Measurements from ENCODE around the gene ABHD16A. TPM values are rescaled to one million over a fixed set of nuclear protein-coding genes. Genes with fewer than 3 reads are reported as not detected.

Gene ABHD16A
- total RNA-seq, 2 donors from 2014 or later: 49.3 to 52.8 TPM

DNA sequence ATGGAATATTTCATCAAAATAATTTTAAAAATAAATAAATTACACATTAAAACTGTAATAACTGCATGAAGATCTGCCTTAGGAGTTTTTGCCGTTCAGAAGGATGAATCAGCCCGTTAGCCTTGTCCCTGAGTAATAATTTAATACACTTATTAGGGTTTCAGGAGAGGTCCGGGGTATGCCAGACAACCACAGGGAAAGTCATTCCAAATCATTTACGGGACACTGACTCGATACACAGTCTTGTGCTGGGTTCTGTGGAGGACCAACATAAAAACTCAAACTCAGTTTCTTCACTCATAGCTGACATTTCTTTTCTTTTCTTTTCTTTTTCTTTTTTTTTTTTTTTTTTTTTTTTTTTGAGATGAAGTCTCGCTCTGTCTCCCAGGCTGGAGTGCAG is 2.8 kb upstream of the ABHD16A start:
- Histone ChIP-seq H3K27ac (no peak overlapping the region), H3K27me3 (replicated peaks; ENCODE audit: insufficient read depth) (no peaks in the 10 kb centered on the region), H3K4me3 (no peak overlapping the region), H3K36me3 (no peaks in the 10 kb centered on the region), H3K4me1 (ENCODE audit: control insufficient read depth in 1 of 2, low read depth in 2 of 2) (peaks cover 13 to 19% of the 10 kb centered on the region in 2 donors), H3K9me3 (no peaks in the 10 kb centered on the region)
- TF ChIP-seq, protein P1, sequence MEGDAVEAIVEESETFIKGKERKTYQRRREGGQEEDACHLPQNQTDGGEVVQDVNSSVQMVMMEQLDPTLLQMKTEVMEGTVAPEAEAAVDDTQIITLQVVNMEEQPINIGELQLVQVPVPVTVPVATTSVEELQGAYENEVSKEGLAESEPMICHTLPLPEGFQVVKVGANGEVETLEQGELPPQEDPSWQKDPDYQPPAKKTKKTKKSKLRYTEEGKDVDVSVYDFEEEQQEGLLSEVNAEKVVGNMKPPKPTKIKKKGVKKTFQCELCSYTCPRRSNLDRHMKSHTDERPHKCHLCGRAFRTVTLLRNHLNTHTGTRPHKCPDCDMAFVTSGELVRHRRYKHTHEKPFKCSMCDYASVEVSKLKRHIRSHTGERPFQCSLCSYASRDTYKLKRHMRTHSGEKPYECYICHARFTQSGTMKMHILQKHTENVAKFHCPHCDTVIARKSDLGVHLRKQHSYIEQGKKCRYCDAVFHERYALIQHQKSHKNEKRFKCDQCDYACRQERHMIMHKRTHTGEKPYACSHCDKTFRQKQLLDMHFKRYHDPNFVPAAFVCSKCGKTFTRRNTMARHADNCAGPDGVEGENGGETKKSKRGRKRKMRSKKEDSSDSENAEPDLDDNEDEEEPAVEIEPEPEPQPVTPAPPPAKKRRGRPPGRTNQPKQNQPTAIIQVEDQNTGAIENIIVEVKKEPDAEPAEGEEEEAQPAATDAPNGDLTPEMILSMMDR (IDR thresholded peaks at IDR 0.05): no peak
- DNase-seq (ENCODE audit: low spot score) (no peak), ATAC-seq (ENCODE audit: insufficient number of reproducible peaks, low FRiP score, low read depth) (no peak)

DNA sequence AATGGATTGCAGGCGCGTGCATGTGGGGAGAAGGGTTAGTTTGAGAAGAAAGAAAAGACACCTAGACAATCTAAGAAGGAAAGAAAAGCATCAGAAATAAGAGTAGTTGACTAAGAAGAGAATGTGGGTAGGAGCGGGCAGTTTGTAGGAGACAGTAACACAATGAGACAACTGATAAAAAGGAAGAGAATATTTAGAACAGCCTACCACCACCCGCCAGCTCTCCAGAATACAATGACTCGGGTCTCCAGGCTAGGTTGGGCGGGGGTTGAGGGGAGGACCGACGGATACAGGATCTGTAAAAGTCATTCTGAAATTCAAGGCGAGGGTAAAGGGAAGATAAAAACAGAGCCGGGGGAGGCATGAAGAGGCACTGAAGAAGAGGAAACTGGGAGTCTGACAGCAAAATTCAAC is 712 bp downstream of the ABHD16A start:
- no peaks in the 10 kb centered on the region for H3K9me3 ChIP-seq
- peaks cover 9% of the 10 kb centered on the region for H3K36me3 ChIP-seq
- ATAC-seq (ENCODE audit: insufficient number of reproducible peaks, low FRiP score, low read depth): no peak
- H3K4me1 ChIP-seq (ENCODE audit: control insufficient read depth in 1 of 2, low read depth in 2 of 2): peaks cover 13 to 23% of the 10 kb centered on the region in 2 donors
- DNase-seq (ENCODE audit: low spot score): no peak
- peak overlapping the region; percentile 92 for H3K4me3 ChIP-seq
- H3K27ac ChIP-seq: peak overlapping the region; percentile 95 to 97
- TF ChIP-seq, protein P1 (IDR thresholded peaks at IDR 0.05): no peak
- H3K27me3 ChIP-seq (replicated peaks; ENCODE audit: insufficient read depth): no peaks in the 10 kb centered on the region

DNA sequence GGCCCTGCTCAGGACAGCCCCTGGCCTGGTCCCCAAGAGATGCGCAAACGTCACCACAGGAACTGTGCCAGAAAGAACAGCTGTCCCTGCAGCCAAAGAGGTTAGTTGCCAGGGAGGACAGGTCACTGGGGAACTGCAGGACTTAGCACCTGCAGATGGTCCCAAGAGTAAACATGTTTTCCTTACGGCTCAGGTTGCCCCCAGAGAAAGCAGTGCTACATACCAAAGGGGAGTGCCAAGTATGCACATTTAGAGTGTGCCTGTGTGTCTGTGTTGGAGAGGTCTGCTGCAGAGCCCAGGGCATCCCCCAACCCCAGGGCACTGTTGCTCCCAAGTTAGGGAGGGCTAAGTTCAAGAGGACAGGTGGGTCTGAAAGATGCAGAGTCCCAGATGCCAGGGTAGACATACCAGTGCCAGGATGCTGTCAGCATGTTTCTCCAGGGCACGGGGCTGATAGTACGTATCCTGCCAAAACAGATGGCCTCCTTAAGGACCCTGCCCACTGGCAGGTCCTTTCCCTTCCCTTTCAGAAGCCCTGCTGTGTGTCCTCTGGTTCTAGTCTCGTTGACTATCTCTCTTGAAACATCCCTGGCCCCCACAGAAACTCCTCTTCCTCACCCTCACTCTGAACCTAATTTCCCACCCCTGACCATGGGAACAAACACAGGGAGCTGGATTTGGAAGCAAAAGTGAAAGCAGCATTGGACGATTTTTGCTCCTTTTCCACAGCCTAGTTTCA is 1.3 kb downstream of the ABHD16A start:
- DNase-seq (ENCODE audit: low spot score) (no peak), ATAC-seq (ENCODE audit: insufficient number of reproducible peaks, low FRiP score, low read depth) (no peak)
- H3K27ac ChIP-seq: peak overlapping the region; percentile 95 to 97
- H3K27me3 ChIP-seq (replicated peaks; ENCODE audit: insufficient read depth): no peaks in the 10 kb centered on the region
- peaks cover 13 to 23% of the 10 kb centered on the region in 2 donors for H3K4me1 ChIP-seq (ENCODE audit: control insufficient read depth in 1 of 2, low read depth in 2 of 2)
- H3K4me3 ChIP-seq: peak overlapping the region; percentile 92
- TF ChIP-seq, protein P1 (IDR thresholded peaks at IDR 0.05): no peak
- no peaks in the 10 kb centered on the region for H3K9me3 ChIP-seq
- peaks cover 9% of the 10 kb centered on the region for H3K36me3 ChIP-seq

DNA sequence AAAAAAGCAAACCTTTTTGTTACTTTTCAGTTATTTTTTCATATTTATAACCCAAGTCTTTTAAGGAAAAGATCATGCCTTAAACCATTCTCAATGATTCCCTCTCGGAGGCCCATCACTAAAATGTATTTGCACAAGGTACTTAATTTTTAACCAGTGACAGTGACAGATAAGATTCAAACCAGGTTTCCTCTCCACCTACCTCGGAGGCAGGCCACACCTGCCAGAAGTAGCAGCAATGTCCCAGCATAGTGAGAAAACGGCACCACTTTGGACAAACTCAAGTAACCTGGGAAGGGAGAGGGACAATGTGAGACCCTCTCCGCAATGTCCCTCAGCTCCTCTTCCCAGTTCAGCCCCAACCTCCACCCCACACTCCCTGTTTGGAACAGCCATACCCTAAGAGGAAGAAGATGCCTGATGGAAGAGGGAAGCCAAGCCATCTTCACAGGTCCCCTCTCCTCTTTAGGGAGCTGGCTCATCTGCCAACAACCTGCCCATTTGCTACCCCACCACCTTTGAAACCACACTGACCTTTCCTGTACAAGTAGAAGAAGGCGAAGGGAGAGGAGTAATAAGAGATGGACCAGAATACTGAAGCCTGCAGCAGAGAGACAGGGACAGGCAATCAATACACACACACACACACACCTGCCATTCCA is 2.3 kb downstream of the ABHD16A start:
- Histone ChIP-seq H3K36me3 (peaks cover 12% of the 10 kb centered on the region), H3K27me3 (replicated peaks; ENCODE audit: insufficient read depth) (no peaks in the 10 kb centered on the region), H3K4me1 (ENCODE audit: control insufficient read depth in 1 of 2, low read depth in 2 of 2) (peaks cover 13 to 23% of the 10 kb centered on the region in 2 donors), H3K4me3 (no peak overlapping the region), H3K27ac (no peak overlapping the region), H3K9me3 (no peaks in the 10 kb centered on the region)
- DNase-seq (ENCODE audit: low spot score) (no peak), ATAC-seq (ENCODE audit: insufficient number of reproducible peaks, low FRiP score, low read depth) (no peak)
- TF ChIP-seq, protein P1 (IDR thresholded peaks at IDR 0.05): no peak

- DNase-seq (ENCODE audit: low spot score): no peak
- ATAC-seq (ENCODE audit: insufficient number of reproducible peaks, low FRiP score, low read depth): no peak
- Histone ChIP-seq H3K27ac (no peak overlapping the region), H3K27me3 (replicated peaks; ENCODE audit: insufficient read depth) (no peaks in the 10 kb centered on the region), H3K36me3 (peaks cover 34% of the 10 kb centered on the region), H3K4me3 (no peak overlapping the region), H3K4me1 (ENCODE audit: control insufficient read depth in 1 of 2, low read depth in 2 of 2) (peaks cover 10 to 17% of the 10 kb centered on the region in 2 donors), H3K9me3 (no peaks in the 10 kb centered on the region)
- TF ChIP-seq, protein P1 (IDR thresholded peaks at IDR 0.05): no peak
Observed at GRCh38 chr6:31697555-31697954, 5.6 kb downstream of the ABHD16A start.

Measured in thoracic aorta (tissue), 2 donors.